GM18508 (cell line): Measurements from ENCODE around the gene EHF.

Source experiments
- ATAC-seq: cut with Tn5 transposase; IDR thresholded peaks from one replicate; pipeline ENCODE4 v1.9.1; 2021; ENCODE audit warnings: moderate number of reproducible peaks; ENCODE audit not compliant: insufficient read depth, unreplicated experiment

Gene EHF

GRCh38 chr11:34642001-34642554 is 21.2 kb downstream of the EHF start:
- no peak for ATAC-seq

GRCh38 chr11:34642873-34643272 is 22.0 kb downstream of the EHF start:
- ATAC-seq = no peak

- ATAC-seq = no peak
These were observed 22.4 kb downstream of the EHF start for GRCh38 chr11:34643311-34643710.

GRCh38 chr11:34643846-34644245 is 23.0 kb downstream of the EHF start:
- no peak for ATAC-seq

GRCh38 chr11:34644669-34645406 is 23.9 kb downstream of the EHF start:
- no peak for ATAC-seq

- ATAC-seq = no peak
These were observed 25.5 kb downstream of the EHF start for GRCh38 chr11:34646431-34646830.

- ATAC-seq = no peak
These were observed 26.2 kb downstream of the EHF start for GRCh38 chr11:34647131-34647530.

- no peak for ATAC-seq
These were observed 26.6 kb downstream of the EHF start for GRCh38 chr11:34647532-34647931.

GRCh38 chr11:34648036-34648435 is 27.1 kb downstream of the EHF start:
- no peak for ATAC-seq

GRCh38 chr11:34649597-34649996 is 28.7 kb downstream of the EHF start:
- ATAC-seq = no peak

- peak; percentile 88 for ATAC-seq
These were observed 29.6 kb downstream of the EHF start for GRCh38 chr11:34650528-34650927.

GRCh38 chr11:34651551-34651950 is 30.7 kb downstream of the EHF start:
- no peak for ATAC-seq

GRCh38 chr11:34652191-34652973 is 31.5 kb downstream of the EHF start:
- no peak for ATAC-seq

- no peak for ATAC-seq
These were observed 32.1 kb downstream of the EHF start for GRCh38 chr11:34653031-34653430.

GRCh38 chr11:34653851-34654482 is 33.1 kb downstream of the EHF start:
- no peak for ATAC-seq

GRCh38 chr11:34654483-34655334 is 33.8 kb downstream of the EHF start:
- no peak for ATAC-seq

- no peak for ATAC-seq
These were observed 34.6 kb downstream of the EHF start for GRCh38 chr11:34655335-34656008.

GRCh38 chr11:34656062-34656720 is 35.3 kb downstream of the EHF start:
- ATAC-seq = no peak
